ENCODE measurements around the gene USF2. TPM values are rescaled to one million over a fixed set of nuclear protein-coding genes. Genes with fewer than 3 reads are reported as not detected.
A peak's percentile ranks its signal among the peaks of the same experiment; 100 is the strongest.

USF2 gene
- total RNA-seq, 1 experiment from 2014 or later, result 111 TPM

- in situ Hi-C loops (cut with HindIII; ENCODE audit: low pct_unique_long_range_greater_than_20kb, low sequenced_read_pairs), result no loop called here
Measured at GRCh38 chr19:35261356-35262100, 7.2 kb upstream of the USF2 start.

DNA sequence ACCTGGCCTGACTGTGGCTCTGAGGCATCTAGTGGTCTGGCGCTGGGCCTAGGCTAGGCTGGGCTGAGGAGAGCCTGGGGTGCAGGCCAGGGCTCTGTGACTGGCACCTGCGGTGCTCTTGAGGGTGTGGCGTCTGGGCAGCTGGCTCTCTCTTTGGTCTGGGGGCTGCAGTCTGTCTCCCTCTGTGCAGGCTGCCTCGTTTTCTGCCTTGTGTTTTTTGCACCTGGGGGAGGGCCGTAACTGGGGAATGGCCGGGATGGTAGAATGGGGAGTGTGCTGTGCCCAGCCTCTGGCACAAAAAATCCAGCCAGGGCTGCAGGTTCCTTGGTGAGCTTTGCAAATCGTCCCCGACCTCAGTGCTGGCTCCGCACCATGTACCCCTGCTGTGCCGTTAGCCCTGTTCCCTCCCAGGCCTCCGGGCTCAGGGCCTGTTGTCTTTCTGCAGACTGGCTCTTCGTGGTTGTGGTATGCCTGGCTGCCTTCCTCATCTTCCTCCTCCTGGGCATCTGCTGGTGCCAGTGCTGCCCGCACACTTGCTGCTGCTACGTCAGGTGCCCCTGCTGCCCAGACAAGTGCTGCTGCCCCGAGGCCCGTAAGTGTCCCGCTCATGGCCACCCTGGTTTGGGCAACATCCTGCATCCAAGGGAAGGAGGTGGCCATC is 6.5 kb upstream of the USF2 start:
- in situ Hi-C loops (cut with HindIII; ENCODE audit: low pct_unique_long_range_greater_than_20kb, low sequenced_read_pairs), result no loop called here
- DNase-seq (ENCODE audit: low read depth), result no peak

More at GRCh38 chr19:35261356-35262100, 7.2 kb upstream of the USF2 start:
- DNase-seq (ENCODE audit: low read depth), result no peak

DNA sequence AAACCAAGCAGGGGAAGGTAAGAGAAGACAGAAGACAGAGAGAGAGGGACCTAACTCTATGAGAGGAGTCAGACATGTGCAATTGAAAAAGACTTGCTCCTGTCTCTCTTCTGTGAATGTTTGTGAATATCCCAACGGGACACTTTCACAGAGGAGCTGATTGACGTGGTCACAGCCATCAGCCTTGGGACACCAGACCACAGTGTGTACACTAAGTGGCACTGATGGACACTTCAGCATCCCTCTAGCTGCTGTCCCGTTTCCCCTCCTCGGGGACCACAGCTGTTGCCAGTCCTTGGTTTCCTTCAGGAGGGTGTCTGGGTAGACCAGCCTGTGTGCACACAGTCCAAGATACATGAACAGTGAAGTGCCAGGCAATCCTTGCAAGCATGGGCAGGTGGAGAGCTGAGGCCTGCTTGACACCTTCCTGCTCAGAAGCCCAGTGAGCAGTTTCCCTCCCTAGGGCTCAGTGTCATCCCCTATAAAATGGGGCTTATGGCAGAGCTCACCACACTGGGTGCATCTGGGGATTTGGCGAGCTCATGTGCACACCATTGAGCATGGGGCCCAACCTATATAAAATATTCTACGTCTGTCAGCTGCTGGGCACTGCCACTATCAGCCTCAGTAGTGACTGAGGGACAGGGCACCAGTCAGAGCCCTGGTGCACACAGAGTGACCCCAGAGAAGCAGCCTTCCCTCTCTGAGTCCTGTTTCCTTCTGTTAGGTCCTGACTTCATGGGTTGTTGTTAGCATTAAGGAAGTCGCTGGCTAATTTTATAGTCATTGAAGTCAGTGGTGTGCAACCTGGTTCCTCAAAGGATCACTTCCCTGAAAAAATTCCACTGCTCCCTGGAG is 4.3 kb upstream of the USF2 start:
- in situ Hi-C loops (cut with HindIII; ENCODE audit: low pct_unique_long_range_greater_than_20kb, low sequenced_read_pairs), result no loop called here
- peak; percentile 67 for DNase-seq (ENCODE audit: low read depth)

GRCh38 chr19:35265126-35265899 is 3.4 kb upstream of the USF2 start:
- DNase-seq (ENCODE audit: low read depth), result no peak
- in situ Hi-C loops (cut with HindIII; ENCODE audit: low pct_unique_long_range_greater_than_20kb, low sequenced_read_pairs), result no loop called here

GRCh38 chr19:35265900-35266519 is 2.8 kb upstream of the USF2 start:
- no peak for DNase-seq (ENCODE audit: low read depth)
- in situ Hi-C loops (cut with HindIII; ENCODE audit: low pct_unique_long_range_greater_than_20kb, low sequenced_read_pairs), result no loop called here

DNA sequence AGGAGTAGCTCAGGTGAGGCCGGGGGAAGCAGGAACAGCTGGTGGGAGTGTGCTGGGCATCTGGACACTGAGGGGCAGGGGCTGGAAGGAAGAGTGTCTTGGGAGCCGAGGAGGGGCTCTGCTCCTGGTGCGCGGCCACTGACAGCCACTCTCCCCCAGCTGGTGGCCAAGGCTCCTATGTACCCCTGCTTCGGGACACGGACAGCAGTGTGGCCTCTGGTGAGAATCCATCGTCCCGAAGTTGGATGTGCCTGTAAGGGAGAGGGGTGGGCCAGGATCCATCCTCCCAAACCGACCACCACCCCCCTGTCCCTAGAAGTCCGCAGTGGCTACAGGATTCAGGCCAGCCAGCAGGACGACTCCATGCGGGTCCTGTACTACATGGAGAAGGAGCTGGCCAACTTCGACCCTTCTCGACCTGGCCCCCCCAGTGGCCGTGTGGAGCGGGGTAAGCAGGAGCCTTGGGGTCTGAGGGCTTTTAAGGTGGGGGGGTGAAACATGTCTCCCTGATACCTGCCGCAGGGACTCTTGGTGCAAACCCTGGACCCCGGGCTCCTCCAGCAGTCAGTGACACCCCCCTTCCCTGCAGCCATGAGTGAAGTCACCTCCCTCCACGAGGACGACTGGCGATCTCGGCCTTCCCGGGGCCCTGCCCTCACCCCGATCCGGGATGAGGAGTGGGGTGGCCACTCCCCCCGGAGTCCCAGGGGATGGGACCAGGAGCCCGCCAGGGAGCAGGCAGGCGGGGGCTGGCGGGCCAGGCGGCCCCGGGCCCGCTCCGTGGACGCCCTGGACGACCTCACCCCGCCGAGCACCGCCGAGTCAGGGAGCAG is 2.0 kb upstream of the USF2 start:
- in situ Hi-C loops (cut with HindIII; ENCODE audit: low pct_unique_long_range_greater_than_20kb, low sequenced_read_pairs), result no loop called here
- peak; percentile 44 for DNase-seq (ENCODE audit: low read depth)

DNA sequence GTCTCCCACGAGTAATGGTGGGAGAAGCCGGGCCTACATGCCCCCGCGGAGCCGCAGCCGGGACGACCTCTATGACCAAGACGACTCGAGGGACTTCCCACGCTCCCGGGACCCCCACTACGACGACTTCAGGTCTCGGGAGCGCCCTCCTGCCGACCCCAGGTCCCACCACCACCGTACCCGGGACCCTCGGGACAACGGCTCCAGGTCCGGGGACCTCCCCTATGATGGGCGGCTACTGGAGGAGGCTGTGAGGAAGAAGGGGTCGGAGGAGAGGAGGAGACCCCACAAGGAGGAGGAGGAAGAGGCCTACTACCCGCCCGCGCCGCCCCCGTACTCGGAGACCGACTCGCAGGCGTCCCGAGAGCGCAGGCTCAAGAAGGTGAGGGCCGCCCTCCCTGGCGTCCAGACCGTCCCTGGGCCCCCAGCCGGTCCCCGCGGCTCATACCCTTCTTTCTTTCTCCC is 1.4 kb upstream of the USF2 start:
- in situ Hi-C loops (cut with HindIII; ENCODE audit: low pct_unique_long_range_greater_than_20kb, low sequenced_read_pairs), result no loop called here
- DNase-seq (ENCODE audit: low read depth), result no peak

DNA sequence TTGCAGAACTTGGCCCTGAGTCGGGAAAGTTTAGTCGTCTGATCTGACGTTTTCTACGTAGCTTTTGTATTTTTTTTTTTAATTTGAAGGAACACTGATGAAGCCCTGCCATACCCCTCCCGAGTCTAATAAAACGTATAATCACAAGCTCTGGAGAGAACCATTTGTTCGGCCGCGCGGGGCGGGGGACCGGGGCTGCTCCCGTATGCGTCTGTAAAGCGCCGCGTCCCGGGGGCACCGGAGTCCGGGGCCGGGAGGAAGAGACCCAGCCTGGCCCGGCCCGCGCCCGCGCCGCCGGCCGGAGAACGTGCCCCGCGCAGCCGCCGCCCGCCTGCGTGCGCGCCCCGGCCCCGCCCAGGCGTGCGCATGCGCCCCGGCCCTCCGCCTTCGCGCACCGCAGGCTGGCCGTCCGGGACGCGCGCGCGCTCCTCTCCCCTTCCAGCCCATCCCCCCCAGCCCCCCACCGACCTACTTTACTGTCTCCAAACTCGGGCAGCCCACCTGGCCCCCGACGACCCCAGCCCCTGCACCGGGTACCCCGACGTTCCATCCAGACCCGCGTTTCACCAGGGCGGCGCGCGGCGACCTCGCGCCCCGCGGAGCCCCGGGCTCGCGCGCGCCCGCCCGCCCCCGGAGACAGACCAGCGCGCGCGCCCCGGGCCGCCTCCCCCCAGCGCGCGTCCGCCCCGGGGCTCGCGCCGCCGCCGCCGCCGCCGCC is 785 bp upstream of the USF2 start:
- in situ Hi-C loops (cut with HindIII; ENCODE audit: low pct_unique_long_range_greater_than_20kb, low sequenced_read_pairs), result no loop called here
- DNase-seq (ENCODE audit: low read depth), result peak; percentile 66

- DNase-seq (ENCODE audit: low read depth), result peak; percentile 87
- in situ Hi-C loops (cut with HindIII; ENCODE audit: low pct_unique_long_range_greater_than_20kb, low sequenced_read_pairs), result no loop called here
Measured at GRCh38 chr19:35269438-35270117, 816 bp downstream of the USF2 start.

DNA sequence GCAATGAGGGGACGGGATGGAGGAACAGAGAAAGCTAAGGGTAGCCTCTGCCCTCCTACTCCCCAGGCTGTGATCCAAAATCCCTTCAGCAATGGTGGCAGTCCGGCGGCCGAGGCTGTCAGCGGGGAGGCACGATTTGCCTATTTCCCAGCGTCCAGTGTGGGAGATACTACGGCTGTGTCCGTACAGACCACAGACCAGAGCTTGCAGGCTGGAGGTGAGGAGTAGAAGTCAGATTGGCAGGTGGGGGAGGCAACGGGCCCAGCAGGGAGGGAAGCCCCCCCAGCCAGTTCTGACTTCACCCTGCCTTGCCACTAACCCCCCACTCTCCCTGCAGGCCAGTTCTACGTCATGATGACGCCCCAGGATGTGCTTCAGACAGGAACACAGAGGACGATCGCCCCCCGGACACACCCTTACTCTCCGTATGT is 1.6 kb downstream of the USF2 start:
- in situ Hi-C loops (cut with HindIII; ENCODE audit: low pct_unique_long_range_greater_than_20kb, low sequenced_read_pairs), result no loop called here
- no peak for DNase-seq (ENCODE audit: low read depth)

DNA sequence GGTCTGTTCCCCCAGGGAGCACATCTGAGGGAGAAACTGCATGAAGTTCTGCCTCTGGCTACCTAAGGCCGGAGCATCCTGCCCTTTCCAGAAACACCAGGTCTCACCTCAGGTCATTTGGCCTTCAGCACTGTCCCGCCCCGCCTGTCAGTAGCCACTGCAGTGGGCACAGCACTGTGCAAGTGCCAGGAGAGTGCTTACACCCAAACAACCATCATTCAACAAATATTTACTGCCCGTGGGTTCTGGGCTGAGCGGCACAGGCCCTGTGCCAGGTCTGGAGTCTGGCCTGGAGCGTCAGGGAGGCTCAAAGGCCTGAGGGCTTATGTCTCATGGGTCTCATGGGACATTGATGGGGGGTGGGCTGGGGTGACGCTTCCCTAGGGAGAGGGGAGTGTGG is 2.8 kb downstream of the USF2 start:
- in situ Hi-C loops (cut with HindIII; ENCODE audit: low pct_unique_long_range_greater_than_20kb, low sequenced_read_pairs), result no loop called here
- no peak for DNase-seq (ENCODE audit: low read depth)

DNA sequence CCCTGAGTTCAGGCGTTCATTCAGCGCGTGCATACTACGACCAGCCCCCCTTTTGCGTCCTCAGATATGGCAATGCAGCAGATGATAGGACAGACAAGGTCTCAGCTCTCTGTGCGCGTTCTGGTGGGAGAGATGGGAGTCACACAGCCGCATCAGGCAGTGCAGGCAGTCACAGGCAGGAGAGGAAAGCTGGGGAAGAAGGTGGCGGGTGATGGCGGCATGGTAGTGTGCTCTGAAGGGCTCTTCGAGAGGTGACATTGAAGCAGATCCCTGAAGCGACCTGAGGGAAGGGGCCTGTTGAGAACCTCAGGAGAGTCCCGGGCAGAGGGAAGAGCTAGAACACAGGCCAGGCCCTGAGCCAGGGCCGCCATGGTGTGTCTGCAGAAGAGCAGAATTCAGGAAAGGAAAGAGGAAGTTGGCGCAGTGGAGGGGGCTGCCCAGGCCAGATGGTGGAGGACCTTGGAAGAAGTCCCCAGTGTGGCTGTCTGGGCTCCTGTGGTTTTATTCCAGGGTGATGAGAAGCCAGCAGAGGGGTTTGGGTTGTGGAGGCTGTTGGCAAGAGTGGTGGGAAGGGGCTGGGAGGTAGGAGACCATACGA is 3.5 kb downstream of the USF2 start:
- no peak for DNase-seq (ENCODE audit: low read depth)
- in situ Hi-C loops (cut with HindIII; ENCODE audit: low pct_unique_long_range_greater_than_20kb, low sequenced_read_pairs), result no loop called here

GRCh38 chr19:35272954-35273649 is 4.3 kb downstream of the USF2 start:
- DNase-seq (ENCODE audit: low read depth), result no peak
- in situ Hi-C loops (cut with HindIII; ENCODE audit: low pct_unique_long_range_greater_than_20kb, low sequenced_read_pairs), result no loop called here

DNA sequence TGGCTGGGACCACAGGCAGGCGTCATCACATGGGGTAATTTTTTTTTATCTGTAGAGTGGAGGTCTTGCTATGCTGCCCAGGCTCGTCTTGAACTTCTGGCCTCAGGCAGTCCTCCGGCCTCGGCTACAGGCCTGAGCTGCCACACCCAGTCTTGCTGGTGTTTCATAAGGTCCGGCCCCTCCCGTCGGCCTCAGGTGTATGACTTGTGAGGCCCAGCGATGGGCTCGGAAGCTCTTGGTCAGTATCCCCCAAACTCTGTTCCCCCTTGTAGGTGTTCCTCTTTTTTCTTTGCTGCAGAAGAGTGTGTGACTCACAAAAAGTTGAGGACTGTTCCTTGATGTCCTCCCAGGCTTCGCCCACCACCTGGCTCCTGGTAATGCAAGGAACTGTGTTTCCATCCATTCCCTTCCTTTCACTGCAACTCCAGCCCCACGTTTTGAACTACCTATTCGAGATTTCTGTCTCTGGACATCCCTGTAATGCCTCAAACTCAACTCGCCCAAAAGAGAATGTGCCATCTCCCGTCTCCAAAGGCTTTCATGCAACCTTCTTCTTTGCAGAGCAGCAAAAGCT is 5.0 kb downstream of the USF2 start:
- in situ Hi-C loops (cut with HindIII; ENCODE audit: low pct_unique_long_range_greater_than_20kb, low sequenced_read_pairs), result no loop called here
- no peak for DNase-seq (ENCODE audit: low read depth)

DNA sequence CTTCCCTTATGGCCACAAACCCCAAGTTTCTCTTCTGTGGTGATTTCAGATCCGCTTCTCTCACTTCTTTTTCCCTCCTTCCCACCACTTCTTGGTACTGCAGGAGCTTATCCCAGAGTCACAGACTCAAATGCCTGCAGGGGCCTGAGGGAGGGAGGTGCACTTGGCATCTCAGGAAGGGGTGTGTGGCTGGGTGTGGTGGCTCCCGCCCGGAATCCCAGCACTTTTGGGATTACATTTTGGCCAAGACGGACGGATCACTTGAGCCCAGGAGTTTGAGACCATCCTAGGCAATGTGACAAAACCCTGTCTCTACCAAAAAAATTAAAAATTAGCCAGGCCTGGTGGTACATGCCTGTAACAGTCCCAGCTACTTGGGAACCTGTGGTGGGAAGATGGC is 5.6 kb downstream of the USF2 start:
- no peak for DNase-seq (ENCODE audit: low read depth)

More for the DNA sequence above, 5.6 kb downstream of the USF2 start:
- in situ Hi-C loops (cut with HindIII; ENCODE audit: low pct_unique_long_range_greater_than_20kb, low sequenced_read_pairs), result no loop called here
